Heart right ventricle (tissue), 16 donors: ENCODE measurements around the gene THSD7B. TPM values are rescaled to one million over a fixed set of nuclear protein-coding genes. Genes with fewer than 3 reads are reported as not detected.

Source experiments
- ATAC-seq, 8 donors: fragments of 200-7000 bp; cut with Tn5 transposase; one replicate each; pipeline ENCODE4 v1.9.1; 2020; ENCODE audit warnings: mild to moderate bottlenecking in 8 of 8, moderate library complexity in 8 of 8, moderate number of reproducible peaks in 1 of 8
- DNase-seq, 2 donors: peaks; one replicate each; pipeline ENCODE4 v3.0.0-alpha.2; 2020
- H3K27ac ChIP-seq, 10 donors: fragments of 200-600 bp; sonication (generic) in 2 of 10; one replicate each; pipeline versions ENCODE4 v1.5.0 to v1.8.0; 2020 to 2022; ENCODE audit warnings: mild to moderate bottlenecking in 3 of 10
- H3K27me3 ChIP-seq, 7 donors: fragments of 200-600 bp; one replicate each; pipeline ENCODE4 v1.8.0; 2021 to 2022; ENCODE audit warnings: mild to moderate bottlenecking in 2 of 7
- H3K36me3 ChIP-seq, 9 donors: fragments of 200-600 bp; sonication (generic) in 1 of 9; one replicate each; pipeline versions ENCODE4 v1.5.0 to v1.8.0; 2020 to 2022; ENCODE audit warnings: mild to moderate bottlenecking in 2 of 9
- H3K4me1 ChIP-seq, 9 donors: fragments of 200-600 bp; sonication (generic) in 1 of 9; one replicate each; pipeline versions ENCODE4 v1.5.0 to v1.8.0; 2020 to 2022; ENCODE audit warnings: mild to moderate bottlenecking in 4 of 9
- H3K4me3 ChIP-seq, 10 donors: fragments of 200-600 bp; sonication (generic) in 2 of 10; one replicate each; pipeline versions ENCODE4 v1.5.0 to v1.8.0; 2020 to 2022; ENCODE audit warnings: mild to moderate bottlenecking in 7 of 10, moderate library complexity in 2 of 10
- H3K9me3 ChIP-seq, 11 donors: fragments of 200-600 bp in 10 of 11; sonication (generic) in 2 of 11; one replicate each; pipeline versions ENCODE4 v1.5.0 to v1.8.0; 2013 to 2022; ENCODE audit warnings: mild to moderate bottlenecking in 2 of 11, control low read depth in 1 of 11, moderate library complexity in 1 of 11
- WGBS, 2 donors: extraction: QIAGEN DNeasy Blood & Tissue Kit; methylation state at CpG; one replicate each; pipeline ENCODE4 v1.1.7; 2013; ENCODE audit warnings: inconsistent platforms in 1 of 2; 5-methylcytosine and 5-hydroxymethylcytosine counted together
- intact Hi-C, 10 donors: fragments of 100-400 bp; cut with DNase I; formaldehyde crosslinking; loops; one replicate each; pipeline versions ENCODE4 v1.11.1 to v1.14.2; 2022
- polyA plus RNA-seq, 2 donors: library from polyadenylated mRNA; stranded (reverse); fragments of 200-250 nt; gene quantifications; one replicate each; pipeline ENCODE4 v1.2.3, GENCODE V29; 2013
- total RNA-seq, 10 donors: library from RNA; stranded (reverse); fragmentation: NEBNext Ultra II Directional in 3 of 10; extraction: Animal tissue kit (Norgen Biotek cat#: 25700) in 3 of 10; gene quantifications; one replicate each; pipeline versions ENCODE4 v1.2.1 to v1.2.4, GENCODE V29; 2021 to 2023
- TF ChIP-seq, protein P1 (sequence below), 9 donors: fragments of 200-600 bp; sonication (generic) in 2 of 9; IDR thresholded peaks; one replicate each; pipeline versions ENCODE4 v1.5.0 to v1.8.0; 2021 to 2022; ENCODE audit warnings: antibody characterized with exemption in 9 of 9, mild to moderate bottlenecking in 5 of 9, moderate library complexity in 1 of 9
- donor health status: Arrhythmogenic right ventricular cardiomyopathy.
- donor health status: ischemic (EF 13 %, LVEDD 7.1; RV severe dilation, severe dysfunction).
- donor health status: healthy with polysubstance abuse.
- donor health status: DM: no; HTN: yes; CAD: no.
- donor health status: DM: no; HTN: no; CAD: no.
- donor health status: ischemic (EF 25% LVEDD 6.9; RV normal size, moderate dysfunction).
- donor health status: ischemic (EF 25% LVEDD 5.7; RV mildly dilated, moderate dysfunction).
- donor health status: healthy.
- donor health status: DM: yes; HTN: yes; CAD: no.
- donor health status: Ischemic cardiomyopathy.
- donor health status: ischemic (EF 35%, LVEDD 5.7; RV mildly dilated, moderate dysfunction).
- donor health status: nonischemic (EF 11% LVEDD 7.7; RV severe dilation, severe dysfunction).
- donor health status: DM: yes; HTN: yes; CAD: no.
- donor health status: PGD.
- donor health status: ischemic (EF 29% LVEDD 5.4; RV normal size, mild dysfunction).
- donor health status: nonischemic (EF 23%, LVEDD 6.1; RV moderate dilation, normal function).

The THSD7B gene
- total and polyA plus RNA-seq, 12 donors = 0.01 to 0.39 (median 0.18) TPM

DNA sequence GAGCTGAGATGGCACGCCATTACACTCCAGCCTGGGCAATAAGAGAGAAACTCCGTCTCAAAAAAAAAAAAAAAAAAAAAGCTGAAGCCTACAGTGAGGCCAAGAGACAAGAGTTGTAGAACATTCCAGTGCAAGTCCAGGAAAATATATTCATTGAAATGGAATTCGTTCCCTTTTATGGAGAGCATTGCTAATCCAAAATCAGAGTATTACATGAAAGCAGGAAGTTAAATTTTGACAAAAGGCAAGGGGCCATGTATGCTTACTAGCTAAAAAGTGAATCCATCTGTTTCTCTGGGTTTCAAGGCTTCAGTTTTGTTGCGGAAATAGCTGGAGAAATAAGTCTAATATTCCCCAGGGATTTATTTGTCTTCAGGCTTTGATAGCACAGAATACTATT, 471.7 kb downstream of the THSD7B start:
- DNase-seq = no peak
- 71 to 75% methylated on average over 4 of the region's 4 CpGs for WGBS, 2 donors
- Histone ChIP-seq H3K36me3 (no peaks in the 10 kb centered on the region), H3K9me3 (no peaks in the 10 kb centered on the region), H3K27me3 (no peaks in the 10 kb centered on the region), H3K4me1 (no peaks in the 10 kb centered on the region), H3K4me3 (no peak overlapping the region), H3K27ac (peak overlapping the region in 1 of 10 donors; percentile 14)
- TF ChIP-seq, protein P1, sequence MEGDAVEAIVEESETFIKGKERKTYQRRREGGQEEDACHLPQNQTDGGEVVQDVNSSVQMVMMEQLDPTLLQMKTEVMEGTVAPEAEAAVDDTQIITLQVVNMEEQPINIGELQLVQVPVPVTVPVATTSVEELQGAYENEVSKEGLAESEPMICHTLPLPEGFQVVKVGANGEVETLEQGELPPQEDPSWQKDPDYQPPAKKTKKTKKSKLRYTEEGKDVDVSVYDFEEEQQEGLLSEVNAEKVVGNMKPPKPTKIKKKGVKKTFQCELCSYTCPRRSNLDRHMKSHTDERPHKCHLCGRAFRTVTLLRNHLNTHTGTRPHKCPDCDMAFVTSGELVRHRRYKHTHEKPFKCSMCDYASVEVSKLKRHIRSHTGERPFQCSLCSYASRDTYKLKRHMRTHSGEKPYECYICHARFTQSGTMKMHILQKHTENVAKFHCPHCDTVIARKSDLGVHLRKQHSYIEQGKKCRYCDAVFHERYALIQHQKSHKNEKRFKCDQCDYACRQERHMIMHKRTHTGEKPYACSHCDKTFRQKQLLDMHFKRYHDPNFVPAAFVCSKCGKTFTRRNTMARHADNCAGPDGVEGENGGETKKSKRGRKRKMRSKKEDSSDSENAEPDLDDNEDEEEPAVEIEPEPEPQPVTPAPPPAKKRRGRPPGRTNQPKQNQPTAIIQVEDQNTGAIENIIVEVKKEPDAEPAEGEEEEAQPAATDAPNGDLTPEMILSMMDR (IDR thresholded peaks at IDR 0.05) = no peak
- ATAC-seq = peak in 5 of 8 donors; percentile 35 to 56 (median 49)
- intact Hi-C loops = no loop called here

GRCh38 chr2:137238065-137238464, 472.7 kb downstream of the THSD7B start:
- H3K4me3 ChIP-seq = no peak overlapping the region
- WGBS, 2 donors = 83 to 84% methylated on average over 3 of the region's 3 CpGs
- no peaks in the 10 kb centered on the region for H3K9me3 ChIP-seq
- H3K27me3 ChIP-seq = no peaks in the 10 kb centered on the region
- intact Hi-C loops = no loop called here
- TF ChIP-seq, protein P1 (IDR thresholded peaks at IDR 0.05) = no peak
- H3K36me3 ChIP-seq = no peaks in the 10 kb centered on the region
- ATAC-seq = no peak
- no peak overlapping the region for H3K27ac ChIP-seq
- H3K4me1 ChIP-seq = no peaks in the 10 kb centered on the region
- DNase-seq = no peak

DNA sequence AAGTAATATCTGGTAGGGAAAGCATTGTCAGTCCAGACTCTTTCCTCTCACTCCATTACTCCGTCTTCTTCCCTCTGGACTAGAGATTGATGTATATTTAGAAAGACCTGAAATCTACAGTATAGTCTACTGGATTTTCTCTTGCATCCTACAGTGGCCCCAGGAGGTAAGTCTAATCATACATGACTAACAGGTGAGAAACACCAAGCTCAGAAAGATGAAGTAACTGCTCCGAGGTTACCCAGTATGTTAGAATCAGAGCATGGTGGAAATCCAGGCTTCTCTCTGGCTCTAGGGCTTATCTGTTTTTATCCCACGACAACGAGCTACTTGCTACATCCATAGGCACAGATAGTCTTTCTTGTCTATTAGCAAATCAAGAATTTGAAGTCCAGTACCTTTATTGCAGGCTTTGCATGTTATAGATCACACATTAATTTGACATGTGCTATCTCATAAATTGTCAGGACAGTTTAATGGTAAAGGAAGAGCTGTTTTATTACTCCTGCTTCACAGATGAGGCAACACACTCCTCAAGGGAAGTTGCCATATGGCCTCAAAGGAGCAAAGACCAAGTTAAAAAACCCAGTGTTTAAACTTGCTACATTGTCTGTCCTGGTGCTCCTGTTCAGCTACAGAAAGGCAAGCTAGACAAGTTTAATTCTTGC, 484.3 kb downstream of the THSD7B start:
- intact Hi-C loops = no loop called here
- no peak for ATAC-seq
- 67 to 73% methylated on average over 4 of the region's 4 CpGs for WGBS, 2 donors

GRCh38 chr2:137250401-137250800, 485.1 kb downstream of the THSD7B start:
- Histone ChIP-seq H3K27me3 (no peaks in the 10 kb centered on the region), H3K36me3 (no peaks in the 10 kb centered on the region), H3K9me3 (no peaks in the 10 kb centered on the region), H3K4me1 (no peaks in the 10 kb centered on the region), H3K27ac (no peak overlapping the region), H3K4me3 (no peak overlapping the region)
- no peak for DNase-seq
- no peak for ATAC-seq
- intact Hi-C loops = no loop called here
- WGBS, 2 donors = 91 to 92% methylated on average over 3 of the region's 3 CpGs
- TF ChIP-seq, protein P1 (IDR thresholded peaks at IDR 0.05) = no peak

More for the DNA sequence above, 484.3 kb downstream of the THSD7B start:
- Histone ChIP-seq H3K4me3 (no peak overlapping the region), H3K36me3 (no peaks in the 10 kb centered on the region), H3K9me3 (no peaks in the 10 kb centered on the region), H3K4me1 (no peaks in the 10 kb centered on the region), H3K27me3 (no peaks in the 10 kb centered on the region), H3K27ac (no peak overlapping the region)
- TF ChIP-seq, protein P1 (IDR thresholded peaks at IDR 0.05) = no peak
- no peak for DNase-seq
